D341Med (cell line): ENCODE data around the gene MIOS.
A peak's percentile ranks its signal among the peaks of the same experiment; 100 is the strongest.
"Not testable (repeated sequence)": the region's sequence is repeated elsewhere in the genome, so short reads cannot be mapped to it uniquely, and the experiment has no call there.

Source experiments
- DNase-seq: peaks from one replicate; pipeline ENCODE4 v3.0.0; 2012; ENCODE audit warnings: low spot score

The MIOS gene

DNA sequence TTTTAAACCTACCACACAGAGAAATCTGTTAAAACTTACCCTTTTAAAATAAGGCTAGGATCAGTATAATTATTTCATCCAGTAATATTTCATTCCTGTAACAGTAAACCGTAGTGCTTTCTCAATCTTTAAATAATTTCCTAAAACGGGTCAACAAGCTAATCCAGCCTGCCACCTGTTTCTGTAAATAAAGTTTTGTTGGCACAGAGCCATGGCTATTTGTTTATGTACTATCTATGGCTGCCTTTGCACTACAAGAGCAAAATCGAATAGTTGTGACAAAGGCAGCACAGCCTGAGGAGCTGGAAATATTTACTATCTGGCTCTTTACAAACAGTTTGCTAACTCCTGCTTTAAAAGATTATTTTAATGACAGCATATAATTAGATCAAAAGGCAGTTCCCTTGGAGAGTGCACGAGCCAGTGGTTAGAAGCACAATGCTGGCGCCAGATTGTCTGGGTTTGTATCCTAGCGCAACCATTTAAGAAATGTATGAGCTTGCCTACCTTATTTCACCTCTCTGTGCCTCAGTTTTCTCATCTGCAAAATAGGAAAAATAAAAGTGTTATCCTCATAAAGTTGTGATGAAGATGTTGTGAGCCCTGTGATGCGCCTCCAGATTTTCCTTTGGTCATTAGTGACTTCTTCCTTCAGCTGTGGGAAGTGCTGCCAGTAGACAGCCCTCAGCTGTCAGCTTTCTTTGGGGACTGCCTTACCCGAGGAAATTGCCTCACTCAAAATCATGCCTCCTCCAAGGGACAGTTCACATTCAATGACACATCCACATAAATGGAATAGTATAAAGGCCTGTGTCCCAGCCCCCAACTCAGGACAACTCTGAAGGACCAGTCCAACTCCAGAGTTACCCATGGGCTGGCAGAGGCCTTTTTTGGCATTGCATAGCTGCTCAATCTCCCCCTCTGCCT, 11.8 kb upstream of the MIOS start:
- peak; percentile 68 for DNase-seq

DNA sequence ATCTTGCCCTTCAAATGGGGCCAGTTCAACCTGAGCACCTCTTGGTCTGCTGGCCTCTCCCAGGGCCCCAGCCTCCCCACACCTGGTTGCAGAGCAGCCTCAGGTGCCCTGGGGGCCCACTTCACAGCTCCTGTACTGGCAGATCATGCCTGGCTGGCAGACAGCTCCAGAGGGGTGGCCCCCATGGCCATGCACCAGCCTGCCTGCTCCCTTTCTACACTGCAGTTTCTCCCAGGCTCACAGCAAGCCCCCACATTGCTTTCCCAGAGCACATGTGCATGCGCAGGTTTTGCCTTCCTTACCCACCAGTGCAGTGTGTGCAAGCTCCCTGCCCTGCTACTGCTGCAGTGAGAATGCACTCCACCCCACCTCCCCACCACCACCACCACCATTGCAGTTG, 9.8 kb upstream of the MIOS start:
- no peak for DNase-seq

DNA sequence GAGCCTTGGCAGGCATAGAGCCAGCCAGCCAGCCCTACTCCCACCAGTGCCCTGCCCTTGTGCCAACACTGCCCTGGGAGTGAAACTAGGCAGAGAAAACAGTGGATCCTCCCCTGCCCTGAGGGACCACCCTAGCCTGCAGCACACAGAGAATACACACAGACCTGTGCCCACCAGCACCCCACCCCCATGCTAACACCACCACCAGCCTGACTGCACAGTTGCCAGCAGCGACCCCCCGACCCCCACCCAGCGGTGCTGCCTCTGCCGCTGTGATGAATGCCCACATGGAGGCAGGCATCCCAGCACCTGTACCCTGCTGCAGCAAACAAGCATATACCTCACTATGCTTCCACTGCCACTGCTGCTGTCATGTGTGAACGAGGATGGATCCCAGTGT, 9.4 kb upstream of the MIOS start:
- DNase-seq, result no peak

DNA sequence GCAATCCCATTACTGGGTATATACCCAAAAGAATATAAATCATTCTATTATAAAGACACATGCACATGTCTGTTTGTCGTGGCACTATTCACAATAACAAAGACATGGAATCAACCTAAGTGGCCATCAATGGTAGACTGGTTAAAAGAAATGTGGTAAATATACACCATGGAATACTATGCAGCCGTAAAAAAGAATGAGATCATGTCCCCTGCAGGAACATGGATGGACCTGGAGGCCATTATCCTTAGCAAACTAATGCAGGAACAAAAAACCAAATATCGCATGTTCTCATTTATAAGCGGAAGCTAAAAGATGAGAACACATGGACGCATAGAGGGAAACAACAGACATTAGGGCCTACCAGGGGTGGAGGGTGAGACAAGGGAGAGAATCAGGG, 5.1 kb upstream of the MIOS start:
- not testable (repeated sequence) for DNase-seq

DNA sequence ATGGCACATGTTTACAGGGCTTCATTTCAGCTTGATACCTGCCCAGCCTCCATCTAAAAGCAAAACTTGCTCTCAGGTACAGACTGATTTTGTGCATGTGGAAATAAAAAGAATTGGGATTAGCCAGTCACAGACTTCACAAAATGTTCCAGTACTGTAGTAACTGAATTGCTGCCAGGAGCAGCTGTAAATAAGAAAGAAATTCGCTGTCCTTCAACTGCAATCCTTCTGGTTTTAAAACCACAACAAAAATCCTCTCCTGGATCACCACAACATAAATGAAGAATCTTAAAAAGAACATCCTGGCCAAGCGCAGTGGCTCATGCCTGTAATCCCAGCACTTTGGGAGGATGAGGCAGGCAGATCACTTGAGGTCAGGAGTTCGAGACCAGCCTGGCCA, 3.9 kb upstream of the MIOS start:
- no peak for DNase-seq

DNA sequence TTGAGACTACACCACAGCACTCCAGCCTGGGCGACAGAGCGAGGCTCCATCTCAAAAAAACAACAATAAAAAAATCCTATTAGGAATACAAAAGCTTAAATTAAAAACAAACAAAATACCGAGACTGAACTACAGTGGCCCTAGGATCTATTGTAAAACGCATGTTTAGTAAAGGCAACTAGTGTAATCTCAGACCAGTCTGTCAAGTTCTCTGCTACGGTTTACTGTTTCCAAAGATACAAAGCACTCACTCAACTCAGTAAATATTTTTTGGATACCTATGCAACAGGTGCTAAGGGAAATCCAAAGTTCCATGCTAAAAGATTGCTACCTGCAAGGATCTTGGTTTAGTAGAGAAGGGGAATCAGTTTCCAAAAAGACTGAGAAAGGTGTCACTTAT, 3.4 kb upstream of the MIOS start:
- DNase-seq, result no peak

DNA sequence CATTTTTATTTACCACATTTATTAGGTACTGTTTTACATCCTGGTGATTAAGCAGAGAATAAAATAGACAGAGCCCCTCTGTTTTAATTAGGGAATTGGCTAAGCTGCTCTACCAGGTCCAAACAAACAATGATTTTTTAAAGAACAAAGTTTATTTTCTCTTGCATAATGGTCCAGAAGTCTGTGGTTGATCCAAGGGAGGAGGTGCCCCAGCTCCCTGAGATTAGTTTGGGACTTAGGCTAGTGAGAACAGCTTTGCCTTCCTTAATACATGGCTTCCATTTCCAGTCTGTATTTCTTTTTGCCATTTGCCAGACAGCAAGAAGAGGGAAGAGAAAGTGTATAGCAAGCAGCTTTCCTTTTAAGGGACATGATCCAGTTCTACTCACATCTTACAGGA, 2.9 kb upstream of the MIOS start:
- no peak for DNase-seq

DNA sequence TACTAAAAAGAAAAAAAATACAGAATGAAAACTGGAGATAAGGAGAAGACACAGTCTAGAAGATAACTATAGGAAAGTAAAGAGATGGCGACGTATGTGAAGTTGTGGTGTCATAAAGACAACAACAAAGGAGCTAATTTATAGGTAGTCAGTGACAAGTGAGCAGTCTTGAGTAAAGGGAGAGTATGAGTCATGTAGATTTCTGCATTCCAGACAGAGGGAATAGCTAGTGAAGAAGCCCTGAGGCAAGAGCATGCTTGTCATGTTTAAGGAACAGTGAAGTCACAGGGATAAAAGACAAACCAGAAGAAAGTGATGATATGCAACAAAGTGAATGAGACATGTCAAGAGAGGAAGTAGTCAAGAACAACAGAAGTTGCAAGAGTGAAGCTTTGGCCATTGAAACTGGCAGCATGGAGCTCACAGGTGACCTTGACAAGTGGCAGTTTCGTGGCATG, 2.3 kb upstream of the MIOS start:
- DNase-seq, result no peak

DNA sequence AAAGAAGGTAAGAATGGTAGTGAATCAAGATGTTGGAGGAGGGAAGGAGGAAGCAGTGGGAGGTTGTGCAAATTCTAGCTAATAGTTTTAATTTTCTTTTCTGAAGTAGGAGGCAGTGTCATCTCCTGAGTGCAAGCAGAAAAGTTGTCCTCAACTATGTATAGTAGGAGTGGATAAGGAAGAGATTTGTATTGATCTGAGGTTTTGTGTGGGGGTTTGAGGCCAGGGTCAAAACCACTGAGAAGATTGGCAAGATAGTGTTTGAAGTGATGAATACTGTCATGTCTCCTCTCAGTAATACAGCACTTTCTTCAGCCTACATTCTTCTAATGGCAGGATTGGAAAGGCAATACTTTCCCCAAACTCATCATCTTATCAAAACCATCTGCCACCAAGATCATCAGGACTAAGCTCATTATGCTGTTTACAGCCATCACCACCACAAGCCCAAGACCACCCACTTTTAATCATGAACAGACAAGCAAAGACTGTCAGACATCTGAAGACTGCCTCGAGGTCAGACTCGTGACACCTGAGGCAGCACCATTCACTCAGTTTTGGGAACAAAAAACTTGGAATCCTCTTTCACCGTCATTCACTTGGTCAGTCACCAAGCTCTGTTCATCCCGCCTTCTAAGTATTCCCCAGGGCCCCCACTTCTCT, 1.5 kb upstream of the MIOS start:
- peak; percentile 61 for DNase-seq

DNA sequence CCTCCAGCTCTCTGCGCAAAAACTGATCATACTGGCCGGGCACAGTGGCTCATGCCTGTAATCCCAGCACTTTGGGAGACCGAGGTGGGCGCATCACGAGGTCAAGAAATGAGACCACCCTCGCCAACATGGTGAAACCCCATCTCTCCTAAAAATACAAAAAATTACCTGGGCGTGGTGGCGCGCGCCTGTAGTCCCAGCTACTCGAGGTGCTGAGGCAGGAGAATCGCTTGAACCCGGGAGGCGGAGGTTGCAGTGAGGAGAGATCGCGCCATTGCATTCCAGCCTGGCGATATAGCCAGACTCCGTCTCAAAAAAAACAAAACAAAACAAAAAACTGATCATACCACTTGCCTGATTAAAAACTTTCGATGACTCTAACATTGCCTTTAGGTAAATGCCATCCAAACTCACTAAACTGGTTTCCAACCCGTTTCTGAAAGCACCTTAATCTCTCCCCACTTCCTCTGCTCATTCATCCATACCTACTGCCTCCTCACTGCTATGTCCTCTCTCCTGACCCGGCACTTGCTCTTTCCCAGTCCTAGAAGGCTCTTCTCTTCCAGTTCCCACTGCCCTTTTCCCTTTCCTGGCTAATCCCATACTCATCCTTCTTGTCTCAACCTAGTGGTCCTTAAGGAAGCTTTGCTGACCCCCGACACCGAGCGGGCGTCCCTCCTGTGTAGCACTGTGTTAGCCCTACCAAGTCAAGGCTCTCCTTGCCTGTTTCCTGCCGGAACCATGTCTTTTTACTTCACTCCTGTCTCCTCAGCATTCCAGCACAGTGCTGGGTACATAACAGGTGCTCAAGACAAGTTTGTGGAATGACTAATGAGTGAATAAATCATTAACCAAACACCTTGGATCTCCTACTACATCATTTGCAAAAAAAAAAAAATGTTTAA, 686 bp upstream of the MIOS start:
- DNase-seq, result peak; percentile 36

DNA sequence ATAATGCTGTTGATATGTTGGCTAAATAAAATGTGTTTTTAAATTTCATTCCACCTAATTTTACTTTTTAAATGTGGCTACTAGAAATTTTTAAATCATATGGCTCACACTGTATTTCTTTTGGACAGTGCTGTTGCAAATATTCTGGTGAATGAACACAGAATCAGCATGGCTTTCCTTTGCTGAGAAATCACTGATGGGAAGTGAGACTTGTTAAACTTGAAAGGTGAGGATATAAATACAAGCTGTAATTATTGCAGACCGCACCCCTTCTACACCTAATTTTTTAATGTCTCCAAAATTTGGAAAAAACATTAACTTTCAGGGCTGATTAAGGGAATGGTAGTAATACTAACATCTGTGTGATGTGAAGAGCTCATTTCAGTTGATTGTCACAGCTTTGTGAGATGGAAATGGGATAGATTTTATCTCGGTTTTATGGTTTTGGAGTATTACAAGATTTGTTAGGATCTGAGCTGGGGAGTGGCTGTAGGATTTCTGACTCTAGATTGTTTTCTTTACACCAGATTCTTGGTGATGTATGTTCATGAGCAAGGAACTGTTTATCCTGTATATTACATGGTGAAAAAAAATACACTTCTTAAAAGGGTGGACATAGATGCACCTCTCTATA, 1.3 kb downstream of the MIOS start:
- DNase-seq, result no peak

DNA sequence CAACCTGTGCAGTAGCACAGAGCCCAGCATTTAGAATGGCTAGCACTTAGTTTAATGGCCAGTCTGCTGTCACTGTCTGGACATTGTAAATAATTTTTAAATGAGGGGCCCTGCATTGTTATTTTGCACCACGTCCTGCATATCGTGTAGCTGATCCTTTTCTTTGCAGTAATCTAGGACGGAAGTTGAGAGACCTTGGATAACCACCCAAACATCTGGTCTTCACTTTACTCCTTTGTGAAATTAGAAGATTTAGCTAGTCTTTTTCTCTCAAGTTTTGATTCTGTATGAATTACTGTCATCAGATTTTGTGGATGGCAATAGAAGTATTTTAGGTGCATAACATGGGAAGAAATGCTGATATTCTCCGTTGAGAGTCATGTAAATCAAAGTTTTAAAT, 1.9 kb downstream of the MIOS start:
- no peak for DNase-seq

DNA sequence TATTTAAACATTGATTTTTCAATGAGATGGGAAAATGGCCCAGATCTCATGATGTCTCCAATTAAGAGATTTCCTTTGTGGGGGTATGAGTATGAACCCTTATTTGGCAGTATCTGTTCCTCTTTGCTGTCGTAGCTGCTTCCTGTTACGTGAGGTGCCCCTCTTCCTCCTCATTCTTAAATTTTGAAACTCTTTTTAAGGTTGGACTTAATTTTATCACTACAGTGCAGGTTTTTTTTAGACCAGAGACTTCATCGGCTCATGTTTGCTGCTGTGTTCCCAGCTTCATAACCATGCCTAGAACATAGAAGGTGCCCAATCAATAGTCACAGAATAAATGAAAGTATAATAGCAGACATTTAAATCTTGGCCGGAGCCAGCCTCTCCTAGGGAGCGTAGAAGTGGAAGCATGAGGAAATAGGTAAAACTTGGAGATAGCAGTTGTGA, 2.4 kb downstream of the MIOS start:
- DNase-seq, result no peak

DNA sequence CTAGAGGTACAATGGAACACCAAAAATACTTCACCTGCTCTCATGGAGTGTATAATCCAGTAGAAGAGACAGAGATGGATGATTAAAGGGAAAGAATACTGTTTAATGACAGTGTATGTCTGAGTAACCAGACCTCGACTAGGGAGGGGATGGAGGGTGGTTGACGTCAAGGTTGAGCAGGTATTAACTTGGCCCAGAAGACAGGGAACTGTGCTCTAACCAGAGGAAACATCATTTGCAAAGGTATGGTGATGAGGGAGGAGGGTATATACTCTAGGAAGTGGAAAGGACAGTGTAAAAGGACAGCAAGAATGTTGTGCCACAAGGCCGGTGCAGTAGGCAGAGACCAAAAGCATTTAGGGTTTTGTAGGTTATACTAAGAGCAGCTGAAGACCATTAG, 2.9 kb downstream of the MIOS start:
- DNase-seq, result no peak

DNA sequence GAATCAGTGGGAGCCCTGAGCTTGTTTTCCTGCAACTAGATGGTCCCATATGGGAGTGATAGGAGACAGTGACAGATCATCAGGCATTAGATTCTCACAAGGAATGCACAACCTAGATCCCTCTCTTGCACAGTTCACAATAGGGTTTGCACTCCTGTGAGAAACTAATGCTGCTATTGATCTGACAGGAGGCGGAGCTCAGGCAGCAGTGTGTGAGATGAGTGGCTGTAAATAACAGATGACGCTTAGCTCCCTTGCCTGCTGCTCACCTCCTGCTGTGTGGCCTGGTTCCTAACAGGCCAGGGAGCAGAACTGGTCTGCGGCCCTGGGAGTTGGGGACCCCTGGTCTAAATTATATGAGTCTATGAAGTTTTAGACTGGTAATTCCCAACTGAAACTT, 3.9 kb downstream of the MIOS start:
- DNase-seq, result no peak

DNA sequence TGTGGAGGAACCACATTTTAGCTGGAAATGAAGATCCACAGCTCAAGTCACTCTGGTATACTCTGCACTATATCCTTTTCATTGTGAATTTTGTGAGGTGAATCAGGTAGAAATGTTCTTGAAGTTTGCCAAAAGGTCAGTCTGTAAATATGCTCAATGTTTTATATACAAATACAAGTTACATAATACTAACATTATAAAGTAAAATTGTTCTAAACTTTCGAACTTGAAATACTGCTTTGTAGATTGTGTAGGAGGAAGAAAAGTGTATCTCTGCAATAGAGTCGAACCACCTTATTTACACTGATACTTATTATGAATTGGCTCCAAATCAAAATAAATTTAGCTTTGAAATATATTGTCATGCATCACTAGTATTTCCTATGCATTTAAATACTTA, 7.0 kb downstream of the MIOS start:
- no peak for DNase-seq

DNA sequence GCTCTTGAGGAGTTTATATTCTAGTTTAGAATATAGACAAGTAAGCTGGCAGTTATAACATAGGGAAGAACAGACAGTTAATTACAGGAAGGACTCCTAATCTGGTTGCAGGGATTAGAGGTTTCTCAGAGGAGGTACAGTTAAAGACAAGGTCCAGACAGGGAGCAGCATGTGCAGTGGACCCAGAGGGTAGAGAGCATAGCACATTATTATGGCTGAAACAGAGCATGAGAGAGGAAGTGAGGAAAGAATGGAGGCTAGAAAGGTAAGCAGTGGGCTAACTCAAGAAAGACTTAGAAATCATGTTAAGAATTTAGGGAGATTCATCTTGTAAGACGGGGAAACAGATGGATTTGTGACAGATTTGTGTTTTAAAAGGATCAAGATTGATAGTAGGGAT, 9.7 kb downstream of the MIOS start:
- no peak for DNase-seq

DNA sequence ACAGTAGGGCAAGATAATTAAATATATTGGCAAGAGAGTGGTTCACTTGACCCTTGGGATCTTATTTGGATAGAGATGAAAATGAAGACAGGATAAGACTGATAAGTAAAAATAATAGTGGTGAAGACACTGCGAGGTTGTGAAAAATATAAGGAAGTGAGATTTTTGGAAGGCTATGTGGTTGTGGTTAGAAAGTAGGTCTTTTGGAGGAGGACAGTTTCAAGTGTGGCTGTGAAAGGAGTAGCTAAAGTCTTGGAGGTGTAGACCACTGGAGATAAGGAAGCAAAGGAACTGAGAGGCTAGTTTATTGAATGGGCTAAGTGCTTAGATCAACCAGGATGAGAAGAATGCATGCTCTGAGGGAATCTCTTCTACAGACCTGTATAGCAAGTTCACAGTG, 11.2 kb downstream of the MIOS start:
- no peak for DNase-seq

DNA sequence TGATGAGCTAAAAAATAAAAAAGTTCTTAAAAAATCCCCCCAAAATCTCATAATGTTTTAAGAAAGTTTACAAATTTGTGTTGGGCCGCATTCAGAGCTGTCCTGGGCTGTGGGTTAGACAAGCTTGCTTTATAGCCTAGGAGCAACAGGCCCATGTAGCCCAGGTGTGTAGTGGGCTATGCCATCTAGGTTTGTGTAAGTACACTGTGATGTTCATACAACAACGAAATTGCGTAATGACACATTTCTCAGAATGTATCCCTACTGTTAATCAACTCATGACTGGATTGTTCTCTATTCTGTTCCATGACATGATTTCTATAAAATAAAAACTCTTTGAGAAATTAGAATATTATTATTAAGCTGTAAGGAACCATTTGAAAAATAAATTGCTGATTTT, 13.0 kb downstream of the MIOS start:
- no peak for DNase-seq

DNA sequence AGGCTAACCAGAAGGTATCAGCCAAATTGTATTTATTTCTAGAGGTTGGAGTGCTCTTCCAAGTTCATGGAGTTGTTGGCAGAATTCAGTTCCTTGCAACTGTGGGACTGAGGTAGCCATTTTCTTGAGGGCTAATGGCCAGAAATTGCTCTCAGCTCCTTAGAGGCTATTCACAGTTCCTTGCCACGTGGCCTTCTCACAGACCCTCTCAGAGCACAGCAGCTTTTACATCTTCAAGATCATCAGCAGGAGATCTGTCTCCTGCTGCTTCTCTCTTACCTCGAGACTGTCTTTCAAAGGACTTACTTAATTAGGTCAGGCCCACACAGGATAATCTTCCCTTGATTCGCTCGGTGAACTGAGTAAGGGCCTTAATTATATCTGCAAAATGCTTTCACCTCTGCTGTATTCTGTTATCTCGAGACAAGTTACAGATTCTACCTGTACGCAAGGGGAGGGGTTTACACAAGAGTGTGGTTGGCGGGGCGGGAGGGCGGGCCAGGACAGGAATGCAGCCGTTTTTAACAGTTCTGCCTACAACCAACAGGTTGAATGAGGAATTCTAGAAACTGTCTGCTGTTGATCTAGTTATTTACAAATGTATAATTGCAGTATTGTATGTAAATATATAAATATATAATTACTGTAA, 15.0 kb downstream of the MIOS start:
- DNase-seq, result peak; percentile 42

DNA sequence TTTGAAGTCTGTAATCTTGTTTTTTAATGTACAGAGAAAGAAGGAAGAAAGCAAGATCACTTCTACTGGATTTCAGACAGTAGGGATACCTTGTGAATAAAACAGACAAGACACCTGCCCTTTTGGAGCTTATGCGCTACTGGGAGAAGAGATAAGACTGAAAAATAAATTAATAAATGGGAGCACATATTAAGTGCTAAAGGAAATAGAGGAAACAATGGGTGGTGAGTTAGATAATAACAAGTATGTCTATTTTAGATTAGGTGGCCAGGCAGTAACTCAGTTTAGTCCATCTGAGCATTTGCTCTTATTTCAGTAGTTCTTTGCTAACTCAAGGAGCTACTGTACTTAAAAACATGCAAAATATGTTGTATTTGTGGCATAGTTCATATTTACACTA, 15.9 kb downstream of the MIOS start:
- DNase-seq, result no peak
